Heart left ventricle (tissue), 16 donors: Measurements from ENCODE around the gene PALD1. TPM values are rescaled to one million over a fixed set of nuclear protein-coding genes. Genes with fewer than 3 reads are reported as not detected.

Experiments
- ATAC-seq, 4 donors: fragments of 200-7000 bp; cut with Tn5 transposase; one replicate each; pipeline ENCODE4 v1.9.1; 2020 to 2022; ENCODE audit warnings: moderate library complexity in 4 of 4, mild to moderate bottlenecking in 3 of 4, moderate number of reproducible peaks in 1 of 4
- DNase-seq, 5 donors: peaks; one replicate each; pipeline ENCODE4 v3.0.0-alpha.2; 2020
- H3K27ac ChIP-seq, 12 donors: fragments of 200-600 bp; sonication (generic) in 4 of 12; one replicate each; pipeline versions ENCODE4 v1.5.0 to v1.8.0; 2016 to 2022; ENCODE audit warnings: mild to moderate bottlenecking in 2 of 12
- H3K27me3 ChIP-seq, 9 donors: fragments of 200-600 bp; sonication (generic) in 2 of 9; one replicate each; pipeline versions ENCODE4 v1.5.1 to v1.8.0; 2016 to 2022; ENCODE audit warnings: mild to moderate bottlenecking in 3 of 9
- H3K36me3 ChIP-seq, 9 donors: fragments of 200-600 bp; sonication (generic) in 2 of 9; one replicate each; pipeline versions ENCODE4 v1.5.0 to v1.8.0; 2018 to 2022; ENCODE audit warnings: mild to moderate bottlenecking in 2 of 9
- H3K4me1 ChIP-seq, 12 donors: fragments of 200-600 bp; sonication (generic) in 4 of 12; one replicate each; pipeline versions ENCODE4 v1.5.0 to v1.8.0; 2016 to 2022; ENCODE audit warnings: mild to moderate bottlenecking in 3 of 12
- H3K4me3 ChIP-seq, 12 donors: fragments of 200-600 bp; sonication (generic) in 4 of 12; one replicate each; pipeline versions ENCODE4 v1.5.0 to v1.8.0; 2017 to 2022; ENCODE audit warnings: mild to moderate bottlenecking in 9 of 12, moderate library complexity in 4 of 12
- H3K9me3 ChIP-seq, 12 donors: fragments of 200-600 bp; sonication (generic) in 4 of 12; one replicate each; pipeline versions ENCODE4 v1.5.0 to v1.8.0; 2016 to 2022; ENCODE audit warnings: mild to moderate bottlenecking in 1 of 12
- CTCF ChIP-seq, 12 donors: fragments of 200-600 bp; sonication (generic) in 4 of 12; IDR thresholded peaks; one replicate each; pipeline versions ENCODE4 v1.5.0 to v1.8.0; 2018 to 2022; ENCODE audit warnings: antibody characterized with exemption in 12 of 12, mild to moderate bottlenecking in 5 of 12
- POLR2A ChIP-seq, 2 donors: fragments of 450-650 bp; IDR thresholded peaks; one replicate each; pipeline ENCODE4 v1.6.1; 2017; ENCODE audit warnings: antibody characterized with exemption in 2 of 2, mild to moderate bottlenecking in 2 of 2, moderate library complexity in 2 of 2
- WGBS, 4 donors: extraction: QIAGEN DNeasy Blood & Tissue Kit in 2 of 4; methylation state at CpG; one replicate each; pipeline versions ENCODE4 v1.1.5 to v1.1.7; 2013 to 2018; 5-methylcytosine and 5-hydroxymethylcytosine counted together
- intact Hi-C, 10 donors: fragments of 100-400 bp; cut with DNase I; formaldehyde crosslinking; loops; one replicate each; pipeline versions ENCODE4 v1.11.1 to v1.14.2; 2022
- polyA plus RNA-seq, 2 donors: library from polyadenylated mRNA; stranded (reverse); fragments of 200-250 nt; gene quantifications; one replicate each; pipeline ENCODE4 v1.2.3, GENCODE V29; 2013
- total RNA-seq, 9 donors: library from RNA; depleted of rRNA in 2 of 9; stranded (reverse); fragments of >200 nt in 2 of 9; fragmentation: NEBNext Ultra II Directional in 3 of 9; extraction: Animal tissue kit (Norgen Biotek cat#: 25700) in 3 of 9; gene quantifications; one replicate each; pipeline versions ENCODE4 v1.1.0 to v1.2.4, GENCODE V29; 2016 to 2023
- donor health status: ischemic (EF 13 %, LVEDD 7.1; RV severe dilation, severe dysfunction).
- donor health status: healthy with polysubstance abuse.
- donor health status: DM: no; HTN: yes; CAD: no.
- donor health status: DM: no; HTN: no; CAD: no.
- donor health status: ischemic (EF 25% LVEDD 6.9; RV normal size, moderate dysfunction).
- donor health status: ischemic (EF 25% LVEDD 5.7; RV mildly dilated, moderate dysfunction).
- donor health status: healthy.
- donor health status: DM: yes; HTN: yes; CAD: no.
- donor health status: ischemic (EF 35%, LVEDD 5.7; RV mildly dilated, moderate dysfunction).
- donor health status: nonischemic (EF 11% LVEDD 7.7; RV severe dilation, severe dysfunction).
- donor health status: DM: yes; HTN: yes; CAD: no.
- donor health status: PGD.
- donor health status: ischemic (EF 29% LVEDD 5.4; RV normal size, mild dysfunction).
- donor health status: nonischemic (EF 23%, LVEDD 6.1; RV moderate dilation, normal function).

The PALD1 gene
- total and polyA plus RNA-seq, 11 donors, result 2.7 to 12.3 (median 5.5) TPM

DNA sequence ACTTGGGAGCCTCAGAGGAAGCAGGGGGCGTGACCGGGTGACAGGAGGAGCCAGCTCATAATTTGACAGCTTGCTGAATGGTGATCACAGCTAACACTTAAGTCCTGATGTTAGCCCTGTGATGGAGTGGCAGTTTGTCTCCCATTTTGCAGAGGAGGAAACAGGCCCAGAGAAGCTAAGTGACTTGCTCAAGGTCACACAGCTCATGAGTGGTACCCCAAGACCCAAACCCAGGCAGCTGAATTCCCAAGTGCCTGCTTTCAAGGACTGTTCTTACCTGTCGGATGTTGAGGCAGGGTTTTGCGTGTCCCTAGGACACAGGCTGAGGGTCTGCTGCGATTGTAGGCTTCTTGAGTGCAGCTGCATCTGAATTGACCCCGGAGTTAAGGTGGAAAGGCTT is 51.7 kb downstream of the PALD1 start:
- Histone ChIP-seq H3K27ac (no peak overlapping the region), H3K36me3 (peaks cover 0 to 37% (median 3%) of the 10 kb centered on the region in 9 donors), H3K27me3 (no peaks in the 10 kb centered on the region), H3K4me3 (no peak overlapping the region), H3K9me3 (no peaks in the 10 kb centered on the region), H3K4me1 (no peaks in the 10 kb centered on the region)
- intact Hi-C loops, result loop anchor here in 1 of 10 donors (10.0 kb wide), 1 partner anchor 306 kb away; no protein-coding TSS in a partner anchor
- TF ChIP-seq POLR2A (IDR thresholded peaks at IDR 0.05), result no peak
- TF ChIP-seq CTCF (IDR thresholded peaks at IDR 0.05), result no peak
- 84 to 100% (median 96%) methylated on average over 6 of the region's 6 CpGs for WGBS, 4 donors
- DNase-seq, result no peak
- no peak for ATAC-seq

- TF ChIP-seq POLR2A (IDR thresholded peaks at IDR 0.05) (no peak), CTCF (IDR thresholded peaks at IDR 0.05) (no peak)
- Histone ChIP-seq H3K9me3 (no peaks in the 10 kb centered on the region), H3K4me3 (no peak overlapping the region), H3K27me3 (no peaks in the 10 kb centered on the region), H3K27ac (no peak overlapping the region), H3K4me1 (no peaks in the 10 kb centered on the region), H3K36me3 (peaks cover 0 to 40% (median 3%) of the 10 kb centered on the region in 9 donors)
- 93 to 96% (median 94%) methylated on average over 7 to 17 of the region's 17 CpGs for WGBS, 4 donors
- ATAC-seq (no peak), DNase-seq (no peak)
- intact Hi-C loops, result loop anchor here in 1 of 10 donors (10.0 kb wide), 1 partner anchor 308 kb away; no protein-coding TSS in a partner anchor
Observed at GRCh38 chr10:70532554-70533188, 54.1 kb downstream of the PALD1 start.

DNA sequence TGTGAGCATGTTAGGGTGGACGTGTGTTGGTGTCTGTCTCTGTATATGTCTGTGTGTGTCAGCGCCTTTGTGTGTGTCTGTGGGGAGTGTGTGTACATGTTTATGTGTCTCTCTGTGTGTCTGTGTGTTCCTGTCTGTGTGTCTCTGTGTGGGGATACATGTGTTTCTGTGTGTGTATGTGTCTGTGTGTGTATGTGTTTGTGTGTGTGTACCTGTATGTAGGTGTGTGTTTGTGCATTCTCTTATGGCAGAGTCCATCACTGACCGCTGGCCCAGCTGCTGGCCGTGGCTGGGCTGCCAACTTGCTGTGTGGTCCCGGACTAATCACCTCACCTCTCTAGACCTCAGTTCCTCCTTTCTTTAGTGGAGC is 54.6 kb downstream of the PALD1 start:
- Histone ChIP-seq H3K36me3 (peaks cover 0 to 43% (median 3%) of the 10 kb centered on the region in 9 donors), H3K4me3 (no peak overlapping the region), H3K27me3 (no peaks in the 10 kb centered on the region), H3K9me3 (no peaks in the 10 kb centered on the region), H3K27ac (no peak overlapping the region), H3K4me1 (no peaks in the 10 kb centered on the region)
- DNase-seq (no peak), ATAC-seq (no peak)
- intact Hi-C loops, result loop anchor here in 1 of 10 donors (10.0 kb wide), 1 partner anchor 308 kb away; no protein-coding TSS in a partner anchor
- TF ChIP-seq CTCF (IDR thresholded peaks at IDR 0.05) (no peak), POLR2A (IDR thresholded peaks at IDR 0.05) (no peak)
- 91 to 98% (median 93%) methylated on average over 5 of the region's 5 CpGs for WGBS, 4 donors

DNA sequence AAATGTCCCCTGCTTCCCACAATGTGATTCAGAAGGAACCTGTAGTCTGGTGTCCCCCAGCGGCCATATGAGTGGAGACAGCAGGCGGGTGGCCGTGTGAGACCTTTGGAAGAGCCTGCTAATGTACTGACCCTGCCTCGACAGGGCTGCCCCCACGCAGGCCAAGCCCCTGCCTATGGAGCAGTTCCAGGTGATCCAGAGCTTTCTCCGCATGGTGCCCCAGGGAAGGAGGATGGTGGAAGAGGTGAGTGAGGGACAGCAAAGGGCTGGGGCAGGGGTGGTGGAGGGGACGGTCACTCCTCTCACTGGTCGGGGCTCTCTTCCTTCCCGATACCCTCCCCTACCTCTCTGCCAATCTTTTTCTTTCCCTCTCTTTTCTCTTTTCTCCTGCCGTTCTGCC is 55.7 kb downstream of the PALD1 start:
- Histone ChIP-seq H3K4me1 (no peaks in the 10 kb centered on the region), H3K27ac (no peak overlapping the region), H3K36me3 (peaks cover 0 to 53% (median 8%) of the 10 kb centered on the region in 9 donors), H3K9me3 (no peaks in the 10 kb centered on the region), H3K4me3 (no peak overlapping the region), H3K27me3 (no peaks in the 10 kb centered on the region)
- 92 to 94% (median 92%) methylated on average over 9 to 10 of the region's 10 CpGs for WGBS, 4 donors
- intact Hi-C loops, result loop anchor here in 1 of 10 donors (10.0 kb wide), 1 partner anchor 309 kb away; no protein-coding TSS in a partner anchor
- no peak for ATAC-seq
- TF ChIP-seq POLR2A (IDR thresholded peaks at IDR 0.05) (no peak), CTCF (IDR thresholded peaks at IDR 0.05) (no peak)
- no peak for DNase-seq
